ENCODE measurements around the gene PLCXD1.

- TF ChIP-seq CTCF (conservative IDR thresholded peaks at IDR 0.05; ENCODE audit: low read depth, low read length), result no peak
- no peak for TF ChIP-seq EZH2 (IDR thresholded peaks at IDR 0.05; ENCODE audit: borderline replicate concordance, low read depth, low read length, poor library complexity, severe bottlenecking)
These were observed 69.5 kb downstream of the PLCXD1 start for GRCh38 chrX:350534-351323.
